GM19023 (cell line): ENCODE results near the gene GMPPA.

Experiments
- ATAC-seq: cut with Tn5 transposase; IDR thresholded peaks from one replicate; pipeline ENCODE4 v1.9.1; 2021; ENCODE audit warnings: mild to moderate bottlenecking, moderate library complexity; ENCODE audit not compliant: unreplicated experiment

The GMPPA gene

DNA sequence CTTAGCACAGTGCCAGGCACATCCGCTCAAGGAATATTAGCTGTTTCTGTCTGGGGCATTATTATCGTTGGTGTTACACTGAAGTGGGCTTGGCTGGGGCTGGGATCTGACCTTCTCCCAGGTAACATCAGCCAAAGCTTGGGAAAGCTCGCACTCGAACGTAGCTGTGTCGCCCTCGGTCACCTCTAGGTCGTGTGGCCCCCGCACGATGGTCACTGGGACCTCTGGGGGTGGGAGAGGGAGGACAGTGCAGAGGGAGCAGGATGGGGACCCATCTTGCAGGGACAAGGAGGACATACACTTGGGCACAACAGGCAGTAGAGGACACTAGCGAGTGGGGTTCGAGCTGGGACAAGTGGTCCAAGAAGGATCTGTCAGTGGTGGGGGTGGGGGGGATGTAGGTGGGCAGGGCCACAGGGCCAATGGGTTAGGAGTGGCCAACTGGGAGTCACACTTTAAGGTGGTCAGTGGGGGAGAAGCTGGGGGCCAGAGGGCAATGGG is 54.8 kb downstream of the GMPPA start:
- ATAC-seq: no peak

DNA sequence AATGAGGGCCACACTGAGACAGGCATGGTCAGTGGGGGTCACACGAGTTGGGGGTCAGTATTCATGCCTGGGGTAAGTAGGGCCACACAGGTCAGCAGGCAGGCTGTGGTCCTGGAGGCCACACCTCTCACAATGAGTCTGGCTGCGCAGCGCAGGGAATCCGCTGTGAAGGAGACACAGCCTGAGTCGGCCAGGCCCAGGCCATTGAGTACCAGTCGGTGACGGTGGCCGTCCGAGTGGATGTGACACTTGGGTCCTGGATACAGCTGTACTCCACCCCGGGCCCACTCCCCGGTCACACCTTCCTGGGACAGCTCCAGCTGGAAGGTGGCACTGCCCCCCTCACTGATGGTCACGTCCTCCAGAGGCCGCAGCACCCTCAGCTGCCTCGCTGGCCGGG is 55.7 kb downstream of the GMPPA start:
- ATAC-seq: no peak

DNA sequence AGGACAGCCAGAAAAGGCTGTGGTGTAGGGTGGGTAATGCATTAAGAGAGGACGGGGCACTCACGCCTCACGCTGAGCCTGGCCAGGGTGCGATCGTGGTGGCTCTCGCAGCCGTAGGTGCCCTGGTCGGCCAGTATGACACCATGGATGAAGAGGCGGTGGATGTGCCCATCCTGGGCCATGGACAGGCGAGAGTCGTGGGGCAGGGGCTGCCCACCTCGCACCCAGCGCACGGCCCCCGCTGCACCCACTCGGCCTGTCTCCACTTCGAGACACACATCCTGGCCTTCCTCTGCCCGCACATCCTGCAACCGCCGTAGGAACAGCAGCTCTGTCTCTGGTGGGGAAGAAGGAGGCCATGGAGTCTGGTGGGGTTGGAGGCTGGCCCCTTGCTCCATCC is 57.3 kb downstream of the GMPPA start:
- no peak for ATAC-seq

DNA sequence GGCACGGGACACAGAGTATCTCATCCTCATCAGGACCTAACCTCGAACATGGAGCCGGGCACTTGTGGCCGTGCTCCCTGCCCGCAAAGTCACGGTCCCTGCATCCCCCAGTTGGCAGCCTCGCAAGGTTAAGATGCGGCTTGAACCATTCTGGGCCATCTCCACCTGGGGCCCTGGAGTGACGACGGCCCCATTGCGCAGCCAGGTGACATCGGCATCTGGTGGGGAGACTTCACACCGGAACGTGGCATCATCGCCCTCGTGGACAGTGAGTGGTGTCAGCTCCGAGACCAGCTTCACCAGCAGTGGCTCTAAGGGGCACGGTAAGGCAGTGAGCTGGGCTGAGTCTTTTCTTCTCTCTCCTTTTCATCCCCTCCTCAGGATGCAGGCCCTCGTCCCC is 57.7 kb downstream of the GMPPA start:
- ATAC-seq: no peak
